KMS-11 (cell line): ENCODE results near the gene TMEM207.

Experiments
- H2AFZ ChIP-seq: fragments of 200-600 bp; sonication (generic); 2 replicates; pipeline ENCODE4 v1.6.1; 2016; ENCODE audit warnings: antibody characterized with exemption, mixed run types, low read depth
- H3K27ac ChIP-seq: fragments of 200-600 bp; sonication (generic); 2 replicates; pipeline ENCODE4 v1.6.1; 2016; ENCODE audit warnings: mild to moderate bottlenecking, mixed run types
- H3K27me3 ChIP-seq: fragments of 200-600 bp; sonication (generic); 2 replicates; pipeline ENCODE4 v1.6.1; 2017; ENCODE audit warnings: mild to moderate bottlenecking, low read depth, mixed run types, moderate library complexity; ENCODE audit not compliant: insufficient read depth
- H3K36me3 ChIP-seq: fragments of 200-600 bp; sonication (generic); 2 replicates; pipeline ENCODE4 v1.6.1; 2017; ENCODE audit warnings: mild to moderate bottlenecking, mixed run types; ENCODE audit not compliant: insufficient read depth
- H3K4me1 ChIP-seq: fragments of 200-600 bp; sonication (generic); 2 replicates; pipeline ENCODE4 v1.6.1; 2016; ENCODE audit warnings: mild to moderate bottlenecking, low read depth, mixed run types; ENCODE audit not compliant: poor library complexity, severe bottlenecking
- H3K4me2 ChIP-seq: fragments of 200-600 bp; sonication (generic); 2 replicates; pipeline ENCODE4 v1.7.0; 2016; ENCODE audit warnings: mild to moderate bottlenecking, mixed run types
- H3K4me3 ChIP-seq: fragments of 200-600 bp; sonication (generic); IDR thresholded peaks from 2 replicates; pipeline ENCODE4 v1.6.1; 2017; ENCODE audit warnings: low read depth, low read length, mixed read lengths; ENCODE audit not compliant: insufficient read depth
- H3K79me2 ChIP-seq: fragments of 200-600 bp; sonication (generic); 2 replicates; pipeline ENCODE4 v1.6.1; 2016; ENCODE audit warnings: low read depth, mixed run types; ENCODE audit not compliant: insufficient read depth
- H3K9ac ChIP-seq: fragments of 200-600 bp; sonication (generic); 2 replicates; pipeline ENCODE4 v1.6.1; 2016; ENCODE audit warnings: mild to moderate bottlenecking, mixed run types
- H4K20me1 ChIP-seq: fragments of 200-600 bp; sonication (generic); 2 replicates; pipeline ENCODE4 v1.6.1; 2016; ENCODE audit warnings: mild to moderate bottlenecking, mixed run types; ENCODE audit not compliant: insufficient read depth
- CTCF ChIP-seq: fragments of 200-600 bp; sonication (generic); conservative IDR thresholded peaks from 2 replicates; pipeline ENCODE4 v1.6.1; 2017; ENCODE audit warnings: low read depth, mild to moderate bottlenecking, antibody characterized with exemption, low read length, moderate library complexity, mixed read lengths

Gene TMEM207

GRCh38 chr3:190492129-190492528 lies 42.4 kb upstream of the TMEM207 start:
- no peak for TF ChIP-seq CTCF
- Histone ChIP-seq H3K9ac (no peak overlapping the region), H3K4me3 (no peak overlapping the region), H3K27me3 (no peaks in the 10 kb centered on the region), H4K20me1 (no peaks in the 10 kb centered on the region), H2AFZ (no peak overlapping the region), H3K36me3 (no peaks in the 10 kb centered on the region), H3K4me2 (no peak overlapping the region), H3K27ac (no peak overlapping the region), H3K79me2 (no peaks in the 10 kb centered on the region), H3K4me1 (no peaks in the 10 kb centered on the region)

- no peaks in the 10 kb centered on the region for H3K36me3 ChIP-seq
- H3K79me2 ChIP-seq = no peaks in the 10 kb centered on the region
- no peak overlapping the region for H2AFZ ChIP-seq
- no peak overlapping the region for H3K27ac ChIP-seq
- TF ChIP-seq CTCF = no peak
- H3K4me3 ChIP-seq = no peak overlapping the region
- H3K4me1 ChIP-seq = no peaks in the 10 kb centered on the region
- H4K20me1 ChIP-seq = no peaks in the 10 kb centered on the region
- no peaks in the 10 kb centered on the region for H3K27me3 ChIP-seq
- H3K4me2 ChIP-seq = no peak overlapping the region
- no peak overlapping the region for H3K9ac ChIP-seq
Measured at GRCh38 chr3:190491533-190492054, 41.9 kb upstream of the TMEM207 start.

- Histone ChIP-seq H3K79me2 (no peaks in the 10 kb centered on the region), H2AFZ (no peak overlapping the region), H3K9ac (no peak overlapping the region), H3K4me3 (no peak overlapping the region), H3K27me3 (no peaks in the 10 kb centered on the region), H3K36me3 (no peaks in the 10 kb centered on the region), H3K27ac (no peak overlapping the region), H4K20me1 (no peaks in the 10 kb centered on the region), H3K4me1 (no peaks in the 10 kb centered on the region), H3K4me2 (no peak overlapping the region)
- no peak for TF ChIP-seq CTCF
Measured at GRCh38 chr3:190486908-190487607, 37.4 kb upstream of the TMEM207 start.

GRCh38 chr3:190486533-190486864 lies 36.8 kb upstream of the TMEM207 start:
- Histone ChIP-seq H3K4me1 (no peaks in the 10 kb centered on the region), H2AFZ (no peak overlapping the region), H3K4me3 (no peak overlapping the region), H3K27ac (no peak overlapping the region), H3K36me3 (no peaks in the 10 kb centered on the region), H3K27me3 (no peaks in the 10 kb centered on the region), H3K4me2 (no peak overlapping the region), H3K9ac (no peak overlapping the region), H4K20me1 (no peaks in the 10 kb centered on the region), H3K79me2 (no peaks in the 10 kb centered on the region)
- no peak for TF ChIP-seq CTCF
